GM15510 (cell line): ENCODE data around the gene SERPINA4.

Source experiments
- POLR2A ChIP-seq: IDR thresholded peaks from 3 replicates; pipeline ENCODE4 v1.6.1; 2011; ENCODE audit warnings: borderline replicate concordance; ENCODE audit not compliant: insufficient read length; ENCODE audit errors: extremely low read depth

Gene SERPINA4

DNA sequence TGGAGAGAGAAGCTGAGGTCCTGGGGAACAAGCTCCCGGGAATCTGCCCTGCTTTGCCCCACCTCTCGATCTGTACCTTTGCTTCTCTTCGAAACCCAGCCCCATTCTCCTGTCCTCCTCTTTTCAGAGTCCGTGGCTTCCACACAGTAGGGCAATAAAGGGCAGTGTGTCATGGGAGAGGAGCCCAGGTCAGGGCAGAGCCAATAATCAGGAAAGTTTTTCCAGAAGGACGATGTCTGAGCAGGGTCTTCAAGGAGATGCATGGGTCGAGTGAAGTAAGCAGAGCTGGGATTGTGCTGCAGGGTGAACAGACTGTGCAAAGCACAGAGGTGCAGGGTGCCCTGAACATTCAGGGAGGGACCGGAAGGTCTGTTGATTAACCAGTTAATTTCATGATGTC lies 22.1 kb upstream of the SERPINA4 start:
- no peak for TF ChIP-seq POLR2A

DNA sequence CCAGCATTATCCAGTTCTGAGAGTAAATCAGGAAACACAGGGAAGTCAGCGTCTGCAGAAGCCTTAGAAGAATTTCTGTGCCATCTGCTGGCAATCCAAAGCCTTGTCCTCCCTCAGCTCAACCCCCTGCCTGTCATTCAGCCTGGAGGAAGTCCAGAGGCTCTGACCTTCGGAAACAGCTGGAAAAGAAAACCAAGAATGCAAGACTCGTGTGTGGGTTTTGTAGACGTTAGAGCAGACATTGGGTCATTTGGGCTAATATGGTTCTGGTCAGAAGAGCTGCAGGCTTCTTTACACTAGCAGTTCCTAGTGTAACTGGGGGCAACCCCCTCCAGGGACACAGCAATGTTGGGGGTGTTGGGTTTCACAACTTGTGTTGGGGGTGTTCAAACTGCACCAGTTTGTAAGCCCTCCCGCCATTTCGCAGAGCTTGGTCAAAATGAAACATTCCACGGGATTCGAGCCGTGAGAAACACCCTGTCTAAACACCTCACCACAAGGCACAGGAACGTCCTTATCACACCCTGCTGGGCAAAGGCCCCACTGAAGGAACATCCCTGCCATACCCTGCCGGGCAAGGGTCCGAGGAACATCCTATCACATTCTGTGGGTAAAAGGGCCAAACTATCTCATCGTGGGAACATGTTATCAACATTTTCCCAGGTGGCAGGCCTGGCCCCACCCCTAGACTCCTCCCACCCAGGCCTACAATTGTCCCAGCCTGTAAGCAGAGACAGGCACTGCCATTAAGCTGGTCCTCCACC lies 21.0 kb upstream of the SERPINA4 start:
- no peak for TF ChIP-seq POLR2A

DNA sequence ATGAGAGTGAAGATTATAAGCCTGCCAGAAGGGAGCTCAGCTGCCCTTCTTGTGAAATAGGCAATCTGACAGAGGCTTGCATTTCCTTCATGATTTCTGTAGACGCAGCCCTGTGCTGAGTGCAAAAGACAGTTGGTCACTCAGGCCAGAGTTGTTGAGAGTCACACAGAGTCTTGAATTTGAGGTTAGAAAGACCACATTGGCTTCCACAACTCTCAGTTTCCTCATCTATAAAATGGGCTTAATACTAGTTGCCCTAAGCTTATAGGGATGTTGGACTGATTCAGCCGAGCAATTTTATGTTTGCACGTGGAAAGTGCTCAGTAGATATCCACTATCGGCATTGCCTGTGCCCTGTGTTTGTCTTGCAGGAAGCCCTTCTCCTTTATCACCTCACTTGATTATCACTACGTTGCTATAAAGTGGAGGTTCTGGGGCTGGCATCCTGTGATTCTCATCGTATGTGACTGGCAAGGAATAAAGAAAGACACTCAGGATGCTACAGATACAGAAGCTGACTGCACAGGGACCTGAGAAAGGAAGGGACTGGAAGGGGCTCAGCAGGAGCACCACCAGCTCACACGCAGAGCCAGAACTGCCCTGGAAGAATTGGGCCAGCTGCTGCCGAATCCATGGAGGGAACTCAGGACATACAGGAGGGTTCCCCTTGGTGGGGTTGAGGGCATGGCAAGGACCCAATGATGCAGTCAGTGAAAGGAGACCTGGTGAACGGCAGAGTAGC lies 19.8 kb upstream of the SERPINA4 start:
- no peak for TF ChIP-seq POLR2A

DNA sequence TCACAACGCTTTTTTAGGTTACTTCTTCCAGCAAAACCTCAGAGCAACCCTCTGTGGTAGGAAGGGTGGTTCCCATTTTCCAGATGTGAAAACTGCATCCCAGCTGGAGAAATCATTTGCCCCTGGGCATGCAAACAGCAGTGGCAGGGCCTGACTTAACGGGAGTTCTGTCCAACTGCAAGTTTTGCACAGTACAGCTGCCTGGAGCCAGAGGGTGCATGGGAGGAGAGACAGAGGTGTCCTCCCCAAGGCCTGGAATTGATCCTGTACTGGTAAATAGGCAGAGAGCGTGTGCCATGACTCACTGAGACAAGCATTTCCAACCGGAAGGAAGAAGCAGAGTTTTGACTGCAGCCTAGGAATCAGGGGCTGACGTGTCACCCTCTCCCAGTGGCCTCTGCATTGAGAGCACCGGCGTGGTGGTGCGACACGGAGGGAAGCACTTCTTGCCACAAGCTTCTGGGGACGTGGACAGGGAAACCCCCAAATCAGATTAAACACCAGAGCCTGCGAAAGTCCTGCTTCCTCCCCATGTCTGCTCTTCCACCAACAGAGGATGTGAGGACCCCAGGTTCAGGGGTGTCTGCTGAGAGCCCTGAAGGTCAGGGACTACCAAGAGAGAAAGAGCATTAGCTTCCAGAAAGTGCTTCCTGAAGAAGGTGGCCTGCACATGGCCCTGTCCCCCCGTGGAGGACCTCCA lies 19.0 kb upstream of the SERPINA4 start:
- no peak for TF ChIP-seq POLR2A

DNA sequence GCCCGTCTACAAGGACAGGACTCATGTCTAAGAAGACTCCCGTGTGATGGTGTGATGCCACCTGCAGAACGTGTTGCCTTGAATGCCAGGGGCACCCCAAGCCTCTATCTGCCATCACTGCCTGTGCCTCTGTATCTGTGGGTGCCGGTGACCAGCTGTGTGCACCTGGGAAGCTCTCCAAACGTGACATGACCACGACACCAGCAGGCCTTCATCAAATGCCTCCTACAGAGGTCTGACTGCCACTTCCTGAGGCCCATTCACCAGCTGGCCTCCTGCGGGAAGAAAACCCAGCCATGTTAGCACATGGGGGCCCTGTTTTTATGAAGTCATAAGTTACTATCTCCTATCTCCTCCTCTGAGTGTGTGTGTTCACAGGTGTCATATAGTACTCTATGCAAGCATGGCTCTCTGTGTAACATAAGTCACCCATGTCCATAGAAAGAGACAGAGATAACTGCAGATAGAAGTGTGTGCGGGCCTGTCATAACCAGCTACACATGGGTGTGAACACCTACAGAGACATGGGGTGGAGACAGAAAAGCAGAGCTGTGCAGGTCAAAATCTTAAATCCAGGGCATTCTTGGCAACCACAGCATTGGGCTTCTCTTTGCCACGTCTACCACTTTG lies 18.3 kb upstream of the SERPINA4 start:
- TF ChIP-seq POLR2A, result no peak

DNA sequence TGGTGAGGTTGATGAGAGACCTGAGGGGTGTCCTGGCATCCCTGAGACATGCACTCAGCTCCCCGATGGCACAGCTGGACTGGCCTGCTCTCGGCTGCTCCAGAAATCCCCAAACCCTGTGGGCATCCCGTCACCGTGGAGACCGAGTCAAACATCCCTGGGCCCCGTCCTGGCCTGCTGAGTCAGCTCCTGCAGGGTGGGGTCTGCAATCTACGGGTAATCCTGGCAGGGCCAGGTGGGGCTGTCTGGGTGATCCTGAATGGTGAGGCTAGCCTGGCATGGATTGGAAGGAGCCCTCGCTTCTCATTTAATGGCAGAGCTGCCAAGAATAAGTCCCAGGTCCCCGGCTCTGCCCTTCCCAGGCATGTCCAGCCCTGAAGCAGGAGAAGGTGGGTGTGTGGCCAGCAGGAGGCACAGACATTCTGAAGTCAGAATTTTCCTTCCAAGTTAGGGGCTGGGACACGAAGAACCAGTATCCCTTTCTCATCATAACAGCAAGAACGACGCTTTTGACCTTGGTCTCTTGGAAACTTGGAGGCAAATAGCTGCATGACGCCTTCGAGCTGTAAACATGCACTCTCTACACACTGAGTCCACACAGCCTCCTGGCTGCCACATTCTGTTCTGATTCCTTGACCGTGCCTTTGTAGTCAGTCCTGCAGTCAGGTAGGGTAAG lies 17.7 kb upstream of the SERPINA4 start:
- TF ChIP-seq POLR2A, result no peak

DNA sequence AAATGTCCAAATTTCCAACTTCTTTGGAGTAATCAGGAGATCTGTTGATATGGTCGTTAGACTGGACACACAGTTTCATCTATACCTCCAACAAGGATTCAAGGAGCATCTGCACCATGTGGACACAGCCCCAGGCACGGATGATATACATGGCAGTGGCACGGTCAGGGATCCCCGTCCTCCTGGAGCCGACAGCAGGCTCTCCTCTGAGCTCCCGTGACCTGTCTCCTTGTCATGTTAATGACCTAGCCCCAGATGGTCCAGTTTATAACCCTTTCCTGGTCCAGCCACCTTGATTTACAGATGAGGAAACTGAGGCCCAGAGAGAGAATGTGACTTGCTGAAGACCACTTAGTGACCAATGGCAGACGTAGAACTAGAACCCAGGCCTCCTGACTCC lies 16.5 kb upstream of the SERPINA4 start:
- TF ChIP-seq POLR2A, result no peak

DNA sequence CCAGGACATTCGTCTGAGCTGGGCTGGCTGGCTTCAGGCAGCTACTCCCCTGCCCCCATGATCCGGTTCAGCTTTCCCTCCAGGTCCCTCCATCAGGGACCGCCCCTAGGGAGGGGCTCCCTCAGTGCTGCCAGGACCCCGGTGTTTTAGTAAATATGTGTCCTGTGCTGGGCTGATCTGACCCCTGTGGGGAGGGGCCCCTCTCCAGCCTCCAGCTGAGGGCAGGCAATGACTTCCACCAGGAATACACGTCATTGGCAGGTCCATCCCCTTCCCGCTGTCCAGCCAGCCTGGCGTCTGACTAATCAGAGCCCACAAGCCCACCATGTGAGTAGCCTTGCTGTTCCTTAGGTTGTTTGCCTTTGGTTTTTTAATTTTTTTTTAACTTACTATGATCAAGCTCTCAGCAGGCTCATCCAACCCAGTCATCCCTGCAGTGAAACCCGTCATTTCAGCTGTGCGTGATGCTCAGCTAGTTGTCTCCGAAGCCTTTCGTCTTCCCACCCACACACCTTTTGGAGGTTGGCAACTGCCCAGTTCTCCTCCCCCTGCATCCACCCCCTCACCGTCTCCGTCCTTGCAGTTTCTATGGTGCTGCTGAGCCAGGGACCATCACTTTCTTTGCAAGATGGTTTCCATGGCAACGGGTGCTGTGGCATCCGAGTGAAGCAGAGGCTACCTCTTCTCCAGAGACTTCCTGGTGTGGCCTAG lies 16.0 kb upstream of the SERPINA4 start:
- no peak for TF ChIP-seq POLR2A

DNA sequence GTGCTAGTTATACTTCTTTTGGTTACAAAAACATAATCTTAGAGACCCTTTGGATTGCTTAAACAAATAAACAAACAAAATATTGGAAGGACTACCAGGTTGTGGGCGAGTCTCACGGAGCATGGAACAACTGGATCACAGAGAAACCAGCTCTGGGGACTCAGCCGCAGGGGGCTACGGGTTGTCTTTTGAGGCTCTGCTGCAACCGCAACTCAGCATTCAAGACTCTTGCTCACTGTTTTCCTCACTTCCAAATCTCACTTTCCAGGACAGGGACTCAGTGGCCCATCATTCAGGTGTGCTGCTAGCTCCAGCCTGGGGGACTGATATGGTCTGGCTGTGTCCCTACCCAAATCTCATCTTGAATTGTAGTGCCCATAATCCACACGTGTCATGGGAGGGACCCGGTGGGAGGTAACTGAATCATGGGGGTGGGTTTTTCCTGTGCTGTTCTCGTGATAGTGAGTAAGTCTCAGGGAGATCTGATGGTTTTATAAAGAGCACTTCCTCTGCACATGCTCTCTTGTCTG lies 14.0 kb upstream of the SERPINA4 start:
- no peak for TF ChIP-seq POLR2A

DNA sequence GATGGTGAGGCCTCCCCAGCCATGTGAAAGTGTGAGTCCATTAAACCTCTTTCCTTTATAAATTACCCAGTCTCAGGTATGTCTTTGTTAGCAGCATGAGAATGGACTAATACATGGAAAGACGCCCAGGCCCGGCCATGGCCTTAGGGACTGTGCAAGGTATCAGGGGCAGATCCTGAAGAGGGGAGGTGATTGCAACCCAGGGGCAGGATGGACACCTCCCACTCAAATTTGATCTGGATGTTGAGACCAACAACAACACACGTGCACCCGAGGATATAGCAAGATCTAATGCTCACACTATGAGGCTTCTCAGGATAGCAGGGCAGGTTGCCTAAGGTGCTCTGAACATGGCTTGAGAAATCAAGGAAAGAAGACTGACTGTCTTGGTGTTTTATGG lies 13.5 kb upstream of the SERPINA4 start:
- TF ChIP-seq POLR2A, result no peak

DNA sequence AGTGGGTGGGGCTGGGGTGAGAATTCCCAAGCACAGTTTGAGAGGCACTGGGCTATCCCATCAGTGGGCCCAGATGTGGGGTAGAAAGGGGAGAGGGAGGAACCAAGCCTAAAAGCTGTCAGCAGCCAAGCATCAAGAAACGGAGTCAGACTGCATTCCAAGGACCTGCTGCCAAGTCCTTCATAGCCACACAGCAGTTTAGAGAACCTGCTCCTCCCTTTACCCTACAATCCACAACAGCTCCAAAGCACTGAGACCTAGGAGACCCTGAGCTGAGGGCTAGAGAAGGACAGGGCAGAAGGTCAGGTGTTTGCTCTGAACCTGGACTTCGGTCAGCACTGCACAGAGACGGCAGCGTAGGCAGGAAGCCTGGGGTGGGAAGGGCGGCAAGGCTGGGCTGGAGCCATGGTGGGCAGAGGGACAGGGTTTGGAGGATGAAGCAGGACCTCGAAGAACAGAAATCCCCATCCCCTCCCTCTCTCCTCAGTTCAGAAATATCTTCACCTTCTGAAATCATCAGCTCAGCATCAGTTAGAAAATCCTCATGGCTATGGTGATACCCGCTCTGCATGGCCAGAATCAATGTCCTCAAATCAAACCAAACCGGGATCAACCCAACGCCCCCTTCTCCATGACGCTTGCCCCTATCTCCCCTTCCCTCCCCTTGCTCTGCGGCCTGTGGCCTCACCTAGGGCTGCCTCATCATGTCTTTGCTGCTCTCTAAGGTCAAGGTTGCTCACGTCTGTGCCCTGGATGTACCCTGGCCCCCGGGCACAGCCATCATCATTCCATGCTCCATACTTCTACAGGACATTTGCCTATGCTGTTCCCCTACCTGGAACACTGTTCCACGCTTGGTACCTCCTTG lies 12.9 kb upstream of the SERPINA4 start:
- no peak for TF ChIP-seq POLR2A

DNA sequence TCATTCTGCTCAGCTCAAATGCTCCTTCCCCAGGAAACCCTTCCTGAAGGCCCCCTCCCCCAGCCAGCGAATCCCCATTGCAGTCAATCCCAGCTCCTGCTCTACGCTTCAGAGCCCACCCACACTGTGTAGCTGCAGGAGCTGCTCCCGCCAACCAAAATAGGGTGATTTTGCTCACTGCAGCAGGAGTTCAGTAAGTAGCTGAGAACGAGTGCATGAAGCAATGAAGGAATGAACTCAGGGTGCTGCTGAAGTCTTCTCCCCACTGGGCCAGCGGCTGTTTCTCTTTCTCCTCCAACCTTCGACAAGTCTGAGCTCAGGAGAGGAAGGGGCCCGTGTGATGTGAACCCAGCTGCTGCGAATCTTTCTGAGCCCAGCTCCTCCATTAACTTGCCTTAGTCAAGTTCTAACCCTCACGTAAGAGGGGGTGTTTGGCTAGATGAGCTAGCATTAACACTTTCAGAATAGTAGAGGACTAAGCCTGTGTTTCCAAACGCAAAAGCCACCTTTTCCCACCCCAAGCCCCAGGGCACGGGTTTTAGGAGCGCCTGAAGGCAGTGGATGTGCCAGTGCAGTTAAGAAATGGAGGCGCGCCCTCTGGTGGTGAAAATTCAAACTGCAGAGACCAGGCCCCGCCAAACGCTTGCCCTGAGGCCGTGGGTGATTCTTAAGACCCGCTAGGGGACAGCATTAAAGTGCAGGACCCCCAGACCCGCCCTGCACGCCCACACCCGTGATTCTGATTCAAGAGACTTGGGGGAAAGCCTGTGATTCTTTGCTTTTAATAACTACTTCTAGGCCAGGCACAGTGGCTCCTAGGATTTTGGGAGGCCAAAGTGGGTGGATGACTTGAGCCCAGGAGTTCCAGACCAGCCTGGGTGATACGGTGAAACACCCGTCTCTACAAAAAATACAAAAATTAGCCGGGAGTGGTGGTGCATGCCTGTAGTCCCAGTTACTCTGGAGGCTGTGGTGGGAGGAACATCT lies 11.9 kb upstream of the SERPINA4 start:
- TF ChIP-seq POLR2A, result no peak
